GM18517 (cell line): ENCODE data around the gene SLC7A14.
A peak's percentile ranks its signal among the peaks of the same experiment; 100 is the strongest.
"Not testable (repeated sequence)": the region's sequence is repeated elsewhere in the genome, so short reads cannot be mapped to it uniquely, and the experiment has no call there.

ENCODE experiments used
- ATAC-seq: cut with Tn5 transposase; IDR thresholded peaks from one replicate; pipeline ENCODE4 v1.9.1; 2021; ENCODE audit warnings: mild to moderate bottlenecking, moderate library complexity; ENCODE audit not compliant: unreplicated experiment

The SLC7A14 gene

GRCh38 chr3:170598091-170598502 lies 12.2 kb upstream of the SLC7A14 start:
- ATAC-seq, result no peak

- ATAC-seq, result no peak
Measured at GRCh38 chr3:170594528-170594927, 8.7 kb upstream of the SLC7A14 start.

- ATAC-seq, result no peak
Measured at GRCh38 chr3:170593634-170594033, 7.8 kb upstream of the SLC7A14 start.

- no peak for ATAC-seq
Measured at GRCh38 chr3:170589113-170589512, 3.2 kb upstream of the SLC7A14 start.

- no peak for ATAC-seq
Measured at GRCh38 chr3:170585008-170585936, 603 bp downstream of the SLC7A14 start.

GRCh38 chr3:170584585-170585007 lies 1.3 kb downstream of the SLC7A14 start:
- ATAC-seq, result no peak

GRCh38 chr3:170579646-170580045 lies 6.2 kb downstream of the SLC7A14 start:
- ATAC-seq, result no peak

- peak; percentile 100 for ATAC-seq
Measured at GRCh38 chr3:170572665-170573253, 13.1 kb downstream of the SLC7A14 start.

GRCh38 chr3:170567598-170567997 lies 18.3 kb downstream of the SLC7A14 start:
- not testable (repeated sequence) for ATAC-seq

- ATAC-seq, result no peak
Measured at GRCh38 chr3:170566413-170566812, 19.5 kb downstream of the SLC7A14 start.

GRCh38 chr3:170565495-170565894 lies 20.4 kb downstream of the SLC7A14 start:
- ATAC-seq, result no peak

GRCh38 chr3:170564664-170565063 lies 21.2 kb downstream of the SLC7A14 start:
- ATAC-seq, result no peak

- peak; percentile 89 for ATAC-seq
Measured at GRCh38 chr3:170563712-170564423, 22.0 kb downstream of the SLC7A14 start.

GRCh38 chr3:170562080-170562479 lies 23.8 kb downstream of the SLC7A14 start:
- no peak for ATAC-seq

GRCh38 chr3:170560717-170561382 lies 25.0 kb downstream of the SLC7A14 start:
- no peak for ATAC-seq

GRCh38 chr3:170560296-170560695 lies 25.6 kb downstream of the SLC7A14 start:
- no peak for ATAC-seq

- no peak for ATAC-seq
Measured at GRCh38 chr3:170558427-170558826, 27.4 kb downstream of the SLC7A14 start.

GRCh38 chr3:170555329-170555728 lies 30.5 kb downstream of the SLC7A14 start:
- no peak for ATAC-seq

- ATAC-seq, result no peak
Measured at GRCh38 chr3:170553788-170554757, 31.8 kb downstream of the SLC7A14 start.

- no peak for ATAC-seq
Measured at GRCh38 chr3:170551252-170551651, 34.6 kb downstream of the SLC7A14 start.
